ENCODE results near the gene TBCC. TPM values are rescaled to one million over a fixed set of nuclear protein-coding genes. Genes with fewer than 3 reads are reported as not detected.

The TBCC gene
- total RNA-seq (10 to 100 TPM; 22.1 to 22.2 TPM), polyA plus RNA-seq (10 to 100 TPM; 21.6 to 38.0 TPM)
- long read RNA-seq, donor 1, transcript TBCC-201 (1 exons, 1,616 nt) = major isoform, 25 of 25 reads
- long read RNA-seq, donor 1, partial matches to known transcripts = 0 of 25 reads
- long read RNA-seq, donor 1, other reads (novel, unspliced or antisense) = 0 of 25 reads
- long read RNA-seq, donor 2, transcript TBCC-201 (1 exons, 1,616 nt) = major isoform, 9 of 9 reads
- long read RNA-seq, donor 2, partial matches to known transcripts = 0 of 9 reads
- long read RNA-seq, donor 2, other reads (novel, unspliced or antisense) = 0 of 9 reads
- long read RNA-seq, donor 3, transcript TBCC-201 (1 exons, 1,616 nt) = major isoform, 5 of 5 reads
- long read RNA-seq, donor 3, partial matches to known transcripts = 0 of 5 reads
- long read RNA-seq, donor 3, other reads (novel, unspliced or antisense) = 0 of 5 reads
- long read RNA-seq, donor 4, transcript TBCC-201 (1 exons, 1,616 nt) = major isoform, 11 of 11 reads
- long read RNA-seq, donor 4, partial matches to known transcripts = 0 of 11 reads
- long read RNA-seq, donor 4, other reads (novel, unspliced or antisense) = 0 of 11 reads
- long read RNA-seq, donor 5, transcript TBCC-201 (1 exons, 1,616 nt) = major isoform, 22 of 22 reads
- long read RNA-seq, donor 5, partial matches to known transcripts = 0 of 22 reads
- long read RNA-seq, donor 5, other reads (novel, unspliced or antisense) = 0 of 22 reads

GRCh38 chr6:42745640-42746462 lies at the start of gene TBCC:
Gene TBCC, minus strand, starts transcription at chr6:42746103. Its CDS starts 30 bp downstream, at chr6:42746073.
- Histone ChIP-seq H3K9ac (ENCODE audit: insufficient read depth in 1 of 2, low read length in 2 of 2) (peak within 1 kb of the TSS; percentile 90 to 95), H3K27me3 (ENCODE audit: control insufficient read depth in 3 of 3, insufficient read depth in 3 of 3, low read length in 2 of 3) (no peaks in the 10 kb centered on the region), H3K4me3 (peak within 1 kb of the TSS; percentile 99), H3K27ac (ENCODE audit: low read depth in 1 of 2, low read length in 1 of 2) (peak within 1 kb of the TSS; percentile 94 to 100), H3K9me3 (ENCODE audit: control insufficient read depth in 4 of 4, insufficient read depth in 3 of 4, low read length in 3 of 4) (no peaks in the 10 kb centered on the region), H3K4me1 (ENCODE audit: control insufficient read depth in 5 of 5, insufficient read depth in 5 of 5, low read length in 5 of 5) (peaks cover 5 to 26% (median 9%) of the 10 kb centered on the region in 5 donors), H3K36me3 (ENCODE audit: control insufficient read depth in 4 of 4, insufficient read depth in 4 of 4, low read length in 4 of 4) (no peaks in the 10 kb centered on the region)
- DNase-seq = peak; percentile 99
- peak; percentile 92 for ATAC-seq (ENCODE audit: insufficient read depth, low FRiP score)
- TF ChIP-seq CTCF (IDR thresholded peaks at IDR 0.05; ENCODE audit: control extremely low read depth, extremely low read depth) = no peak
- 0% methylated on average over 57 of the region's 57 CpGs for WGBS, 2 donors

GRCh38 chr6:42795651-42796050 lies 49.7 kb upstream of the TBCC start:
- Histone ChIP-seq H3K4me3 (no peak overlapping the region), H3K36me3 (ENCODE audit: control insufficient read depth in 4 of 4, insufficient read depth in 4 of 4, low read length in 4 of 4) (peaks cover 0 to 3% (median under 1%) of the 10 kb centered on the region in 4 donors), H3K4me1 (ENCODE audit: control insufficient read depth in 5 of 5, insufficient read depth in 5 of 5, low read length in 5 of 5) (peaks cover 0 to 3% (median 0%) of the 10 kb centered on the region in 5 donors), H3K27me3 (ENCODE audit: control insufficient read depth in 3 of 3, insufficient read depth in 3 of 3, low read length in 2 of 3) (no peaks in the 10 kb centered on the region), H3K9me3 (ENCODE audit: control insufficient read depth in 4 of 4, insufficient read depth in 3 of 4, low read length in 3 of 4) (no peaks in the 10 kb centered on the region), H3K9ac (ENCODE audit: insufficient read depth in 1 of 2, low read length in 2 of 2) (no peak overlapping the region), H3K27ac (ENCODE audit: low read depth in 1 of 2, low read length in 1 of 2) (no peak overlapping the region)
- WGBS, 2 donors = 98 to 100% methylated on average over 1 of the region's 1 CpG
- DNase-seq = no peak
- TF ChIP-seq CTCF (IDR thresholded peaks at IDR 0.05; ENCODE audit: control extremely low read depth, extremely low read depth) = no peak
- ATAC-seq (ENCODE audit: insufficient read depth, low FRiP score) = no peak

- Histone ChIP-seq H3K9ac (ENCODE audit: insufficient read depth in 1 of 2, low read length in 2 of 2) (no peak overlapping the region), H3K9me3 (ENCODE audit: control insufficient read depth in 4 of 4, insufficient read depth in 3 of 4, low read length in 3 of 4) (no peaks in the 10 kb centered on the region), H3K4me3 (no peak overlapping the region), H3K36me3 (ENCODE audit: control insufficient read depth in 4 of 4, insufficient read depth in 4 of 4, low read length in 4 of 4) (peaks cover 0 to 8% (median under 1%) of the 10 kb centered on the region in 4 donors), H3K4me1 (ENCODE audit: control insufficient read depth in 5 of 5, insufficient read depth in 5 of 5, low read length in 5 of 5) (peaks cover 3 to 25% (median 7%) of the 10 kb centered on the region in 5 donors), H3K27me3 (ENCODE audit: control insufficient read depth in 3 of 3, insufficient read depth in 3 of 3, low read length in 2 of 3) (no peaks in the 10 kb centered on the region), H3K27ac (ENCODE audit: low read depth in 1 of 2, low read length in 1 of 2) (peak overlapping the region in 1 of 2 donors; percentile 53)
- WGBS, 2 donors = 88 to 93% methylated on average over 3 of the region's 3 CpGs
- DNase-seq (no peak), ATAC-seq (ENCODE audit: insufficient read depth, low FRiP score) (no peak)
- TF ChIP-seq CTCF (IDR thresholded peaks at IDR 0.05; ENCODE audit: control extremely low read depth, extremely low read depth) = no peak
Observed at GRCh38 chr6:42791706-42792320, 45.9 kb upstream of the TBCC start.

All from lung (tissue), 16 donors.